Stimulated activated naive CD8-positive, alpha-beta T cell treated with anti-CD3 and anti-CD28 coated beads, Interleukin-15, Interleukin-2, amounts not matched to agents 100 ng/mL and 50 ng/mL, for 24 hours (primary cell): ENCODE results near the gene PKIG.

Source experiments
- H3K27ac Mint-ChIP-seq: one replicate; pipeline ENCODE4 v1.8.0; 2021; ENCODE audit warnings: mild to moderate bottlenecking, mixed read lengths
- H3K27me3 Mint-ChIP-seq: one replicate; pipeline ENCODE4 v1.8.0; 2021; ENCODE audit warnings: mixed read lengths
- H3K36me3 Mint-ChIP-seq: one replicate; pipeline ENCODE4 v1.8.0; 2021; ENCODE audit warnings: low read depth, mixed read lengths
- H3K4me1 Mint-ChIP-seq: one replicate; pipeline ENCODE4 v1.8.0; 2021; ENCODE audit warnings: low read depth, mixed read lengths
- H3K4me3 Mint-ChIP-seq: one replicate; pipeline ENCODE4 v1.8.0; 2021; ENCODE audit warnings: mild to moderate bottlenecking, mixed read lengths
- H3K9me3 Mint-ChIP-seq: one replicate; pipeline ENCODE4 v1.8.0; 2021; ENCODE audit warnings: mixed read lengths

Gene PKIG

DNA sequence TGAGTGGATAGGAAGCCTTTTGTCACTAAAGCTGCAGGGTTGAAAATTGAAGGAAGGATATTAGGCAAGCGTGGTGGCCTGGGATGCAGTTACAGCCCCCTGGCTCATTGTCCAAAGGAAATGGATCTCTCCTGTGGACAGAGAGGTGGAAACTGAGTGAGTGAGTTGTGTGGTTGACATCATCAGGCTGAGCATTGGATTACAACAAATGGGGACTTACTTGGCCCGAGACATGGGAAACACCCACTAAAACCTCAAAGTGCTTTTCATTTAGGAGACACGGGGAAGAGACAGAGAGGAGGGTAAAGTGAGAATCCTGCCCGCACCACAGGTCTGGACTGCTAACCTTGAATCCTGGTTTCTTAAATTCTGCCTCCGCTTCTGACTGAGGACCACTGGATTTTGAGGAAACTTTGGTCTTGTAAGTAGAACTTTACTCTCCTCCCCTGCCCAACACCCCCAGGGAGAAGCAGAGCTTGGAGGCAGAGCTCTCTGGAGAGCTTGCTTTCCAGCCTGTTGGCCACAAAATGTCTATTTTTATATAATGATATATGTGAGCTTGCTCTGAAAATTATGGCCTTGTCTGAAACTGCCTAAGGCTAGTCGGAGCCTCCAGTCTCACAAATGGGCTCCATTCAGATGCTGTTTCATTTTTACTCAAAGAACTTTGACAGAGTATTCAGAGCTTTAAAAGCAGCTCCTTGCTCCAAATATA lies at the start of gene PKIG:
Gene PKIG (plus strand): TSS at position 269 of the 715 bp plus-strand sequence. CDS start 31,978 bp downstream, outside the sequence.
- no peaks in the 10 kb centered on the region for H3K9me3 Mint-ChIP-seq
- no peaks in the 10 kb centered on the region for H3K27me3 Mint-ChIP-seq
- peak within 1 kb of the TSS; percentile 76 for H3K27ac Mint-ChIP-seq
- H3K4me3 Mint-ChIP-seq = peak within 1 kb of the TSS; percentile 57
- no peaks in the 10 kb centered on the region for H3K36me3 Mint-ChIP-seq
- peaks cover 44% of the 10 kb centered on the region for H3K4me1 Mint-ChIP-seq

DNA sequence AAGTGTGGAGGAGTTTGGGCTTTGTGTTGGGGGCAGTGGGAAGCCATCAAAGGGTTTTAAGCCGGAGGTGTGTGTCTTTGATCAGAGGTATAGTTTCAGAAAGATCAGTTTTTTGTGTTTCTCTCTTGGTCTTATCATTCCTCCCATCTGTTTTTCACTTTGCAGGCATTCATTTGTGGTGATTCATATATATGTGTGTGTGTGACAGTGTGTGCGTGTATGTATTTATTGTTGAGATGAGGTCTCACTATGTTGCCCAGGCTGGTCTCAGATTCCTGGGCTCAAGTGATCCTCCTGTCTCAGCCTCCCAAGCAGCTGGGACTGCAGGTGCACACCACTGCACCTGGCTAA lies 49.4 kb upstream of the PKIG start:
- Mint-ChIP-seq H3K4me3 (no peak overlapping the region), H3K4me1 (peaks cover 5% of the 10 kb centered on the region), H3K27me3 (no peaks in the 10 kb centered on the region), H3K9me3 (no peaks in the 10 kb centered on the region), H3K36me3 (no peaks in the 10 kb centered on the region), H3K27ac (no peak overlapping the region)

- Mint-ChIP-seq H3K9me3 (no peaks in the 10 kb centered on the region), H3K27ac (no peak overlapping the region), H3K36me3 (no peaks in the 10 kb centered on the region), H3K4me1 (peaks cover 5% of the 10 kb centered on the region), H3K27me3 (no peaks in the 10 kb centered on the region), H3K4me3 (no peak overlapping the region)
Observed at GRCh38 chr20:44533928-44534327, 48.5 kb upstream of the PKIG start.

DNA sequence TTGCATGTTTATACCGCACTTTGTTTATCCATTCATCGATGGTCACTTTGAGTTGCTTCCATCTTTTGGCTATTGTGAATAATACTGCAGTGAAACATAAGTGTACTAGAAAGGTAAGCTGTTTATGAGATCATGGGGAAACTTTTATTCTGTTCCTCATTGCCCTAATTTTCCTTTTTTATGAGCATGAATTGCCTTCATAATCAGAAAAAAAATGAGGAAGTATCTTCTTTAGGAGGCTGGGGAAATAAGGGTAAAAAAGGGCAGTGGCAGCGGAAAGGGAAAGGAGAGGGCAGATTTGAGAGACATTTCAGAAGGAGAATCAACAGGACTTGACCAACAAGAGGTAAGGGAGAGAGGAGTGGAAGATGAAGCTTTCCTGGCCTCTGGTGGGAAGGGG lies 46.2 kb upstream of the PKIG start:
- H3K4me1 Mint-ChIP-seq = peaks cover 8% of the 10 kb centered on the region
- no peak overlapping the region for H3K27ac Mint-ChIP-seq

GRCh38 chr20:44537993-44538392 lies 44.4 kb upstream of the PKIG start:
- H3K27ac Mint-ChIP-seq = no peak overlapping the region
- no peak overlapping the region for H3K4me3 Mint-ChIP-seq
- H3K27me3 Mint-ChIP-seq = no peaks in the 10 kb centered on the region
- H3K4me1 Mint-ChIP-seq = peaks cover 3% of the 10 kb centered on the region
- H3K36me3 Mint-ChIP-seq = no peaks in the 10 kb centered on the region
- H3K9me3 Mint-ChIP-seq = no peaks in the 10 kb centered on the region

More for the DNA sequence above, 46.2 kb upstream of the PKIG start:
- no peaks in the 10 kb centered on the region for H3K9me3 Mint-ChIP-seq
- no peaks in the 10 kb centered on the region for H3K36me3 Mint-ChIP-seq
- no peak overlapping the region for H3K4me3 Mint-ChIP-seq
- no peaks in the 10 kb centered on the region for H3K27me3 Mint-ChIP-seq

DNA sequence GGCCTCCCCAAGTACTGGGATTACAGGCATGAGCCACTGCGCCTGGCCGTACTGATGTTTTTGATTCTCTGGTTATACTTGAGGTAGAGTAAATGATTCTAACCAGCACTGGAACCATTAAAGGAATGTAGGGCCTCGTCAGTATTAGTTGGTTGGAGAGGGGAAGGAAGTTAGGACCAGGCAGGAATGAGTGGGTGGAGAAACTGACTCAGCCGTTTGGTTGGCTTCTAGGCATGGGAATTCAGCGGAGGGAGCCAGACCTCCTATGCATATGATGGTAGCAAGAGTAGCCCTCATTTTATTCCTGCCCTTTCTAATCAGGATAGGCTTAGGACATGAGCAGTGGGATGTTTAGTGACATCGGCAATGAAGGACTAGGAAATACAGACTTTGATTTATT lies 41.5 kb upstream of the PKIG start:
- Mint-ChIP-seq H3K27me3 (no peaks in the 10 kb centered on the region), H3K4me3 (no peak overlapping the region), H3K4me1 (peaks cover 3% of the 10 kb centered on the region), H3K36me3 (no peaks in the 10 kb centered on the region), H3K27ac (no peak overlapping the region), H3K9me3 (no peaks in the 10 kb centered on the region)

GRCh38 chr20:44541992-44542391 lies 40.4 kb upstream of the PKIG start:
- Mint-ChIP-seq H3K36me3 (no peaks in the 10 kb centered on the region), H3K27me3 (no peaks in the 10 kb centered on the region), H3K9me3 (no peaks in the 10 kb centered on the region), H3K4me1 (peaks cover 3% of the 10 kb centered on the region), H3K27ac (no peak overlapping the region), H3K4me3 (no peak overlapping the region)

- H3K4me1 Mint-ChIP-seq = peaks cover 3% of the 10 kb centered on the region
- H3K9me3 Mint-ChIP-seq = no peaks in the 10 kb centered on the region
- H3K4me3 Mint-ChIP-seq = no peak overlapping the region
- H3K36me3 Mint-ChIP-seq = no peaks in the 10 kb centered on the region
- H3K27me3 Mint-ChIP-seq = no peaks in the 10 kb centered on the region
- no peak overlapping the region for H3K27ac Mint-ChIP-seq
Observed at GRCh38 chr20:44542890-44543289, 39.5 kb upstream of the PKIG start.

DNA sequence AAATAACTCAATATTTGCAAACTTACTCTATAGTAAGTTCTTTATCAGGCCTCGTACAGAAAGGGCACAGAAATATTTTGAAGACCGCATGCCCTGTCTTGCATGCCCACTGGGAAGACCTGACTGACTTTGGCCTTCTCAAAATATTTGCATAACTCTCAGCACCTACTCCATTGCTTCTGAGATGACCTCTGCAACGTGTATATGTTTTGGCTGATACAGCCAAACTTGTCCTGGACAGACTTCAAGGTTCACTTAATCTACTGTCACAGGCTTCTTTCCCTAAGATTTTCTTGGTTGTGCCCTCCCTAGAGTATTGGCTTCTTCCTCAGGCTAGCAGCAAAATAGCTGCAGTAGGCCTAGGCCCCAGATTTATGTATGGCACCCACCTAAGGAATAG lies 39.0 kb upstream of the PKIG start:
- Mint-ChIP-seq H3K9me3 (no peaks in the 10 kb centered on the region), H3K27me3 (no peaks in the 10 kb centered on the region), H3K4me3 (no peak overlapping the region), H3K4me1 (peaks cover 3% of the 10 kb centered on the region), H3K36me3 (no peaks in the 10 kb centered on the region), H3K27ac (no peak overlapping the region)

- H3K4me3 Mint-ChIP-seq = no peak overlapping the region
- no peaks in the 10 kb centered on the region for H3K27me3 Mint-ChIP-seq
- H3K27ac Mint-ChIP-seq = no peak overlapping the region
- peaks cover 3% of the 10 kb centered on the region for H3K4me1 Mint-ChIP-seq
- no peaks in the 10 kb centered on the region for H3K36me3 Mint-ChIP-seq
- H3K9me3 Mint-ChIP-seq = no peaks in the 10 kb centered on the region
Observed at GRCh38 chr20:44544263-44544662, 38.1 kb upstream of the PKIG start.

DNA sequence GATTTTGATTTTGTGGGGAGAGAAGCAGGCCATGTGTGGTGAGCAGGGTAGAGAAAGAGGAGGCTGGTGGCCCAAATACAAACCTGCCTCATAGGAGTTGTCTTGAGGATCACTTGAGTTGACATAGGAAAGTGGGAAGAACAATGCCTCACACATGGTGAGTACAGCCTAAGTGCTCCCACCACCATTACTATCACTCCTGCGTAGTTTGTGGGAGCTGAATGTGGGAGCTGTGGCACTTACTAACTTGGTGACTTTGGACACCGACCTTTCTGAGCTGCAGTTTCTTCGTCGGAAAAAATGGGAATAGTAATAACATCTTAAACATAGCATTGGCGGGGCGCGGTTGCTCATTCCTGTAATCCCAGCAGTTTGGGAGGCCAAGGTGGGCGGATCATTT lies 35.0 kb upstream of the PKIG start:
- Mint-ChIP-seq H3K36me3 (no peaks in the 10 kb centered on the region), H3K27me3 (no peaks in the 10 kb centered on the region), H3K4me3 (no peak overlapping the region), H3K27ac (no peak overlapping the region), H3K4me1 (peaks cover 6% of the 10 kb centered on the region), H3K9me3 (no peaks in the 10 kb centered on the region)

GRCh38 chr20:44549123-44549522 lies 33.3 kb upstream of the PKIG start:
- Mint-ChIP-seq H3K4me3 (no peak overlapping the region), H3K36me3 (no peaks in the 10 kb centered on the region), H3K4me1 (peaks cover 22% of the 10 kb centered on the region), H3K27me3 (no peaks in the 10 kb centered on the region), H3K9me3 (no peaks in the 10 kb centered on the region), H3K27ac (no peak overlapping the region)

DNA sequence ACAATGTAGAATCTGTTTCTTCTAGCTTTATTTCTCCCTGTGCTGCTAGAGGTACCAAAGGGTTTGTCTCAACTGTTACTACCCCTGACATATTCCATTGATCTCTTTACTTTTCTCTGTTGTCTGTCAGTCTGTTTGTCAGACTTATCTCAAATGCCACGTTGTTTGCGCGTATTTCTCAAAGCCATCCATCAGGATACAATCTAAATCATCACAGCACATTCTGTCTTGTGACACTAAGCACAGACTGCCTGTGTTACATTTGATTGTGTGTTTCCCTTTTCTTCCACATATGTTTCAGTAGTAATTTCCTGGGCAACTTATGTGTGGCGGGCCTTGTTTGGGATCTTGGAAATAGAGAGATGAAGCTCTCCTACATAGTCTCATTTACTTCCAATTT lies 30.3 kb upstream of the PKIG start:
- H3K4me1 Mint-ChIP-seq = peaks cover 22% of the 10 kb centered on the region
- no peaks in the 10 kb centered on the region for H3K36me3 Mint-ChIP-seq
- no peak overlapping the region for H3K4me3 Mint-ChIP-seq
- H3K9me3 Mint-ChIP-seq = no peaks in the 10 kb centered on the region
- H3K27me3 Mint-ChIP-seq = no peaks in the 10 kb centered on the region
- no peak overlapping the region for H3K27ac Mint-ChIP-seq

- Mint-ChIP-seq H3K27ac (peak overlapping the region; percentile 45), H3K27me3 (no peaks in the 10 kb centered on the region), H3K4me3 (no peak overlapping the region), H3K4me1 (peaks cover 22% of the 10 kb centered on the region), H3K9me3 (no peaks in the 10 kb centered on the region), H3K36me3 (no peaks in the 10 kb centered on the region)
Observed at GRCh38 chr20:44552568-44552949, 29.8 kb upstream of the PKIG start.

- no peaks in the 10 kb centered on the region for H3K36me3 Mint-ChIP-seq
- H3K4me3 Mint-ChIP-seq = no peak overlapping the region
Observed at GRCh38 chr20:44552950-44553908, 29.1 kb upstream of the PKIG start.

More at GRCh38 chr20:44552950-44553908, 29.1 kb upstream of the PKIG start:
- peaks cover 22% of the 10 kb centered on the region for H3K4me1 Mint-ChIP-seq
- no peaks in the 10 kb centered on the region for H3K9me3 Mint-ChIP-seq
- H3K27me3 Mint-ChIP-seq = no peaks in the 10 kb centered on the region
- peak overlapping the region; percentile 66 for H3K27ac Mint-ChIP-seq
